Transverse colon (tissue), 4 donors: ENCODE data around the gene TMEM190. TPM values are rescaled to one million over a fixed set of nuclear protein-coding genes. Genes with fewer than 3 reads are reported as not detected.

Experiments used
- DNase-seq: peaks from one replicate; pipeline ENCODE4 v3.0.0-alpha.2; 2019
- H3K27ac ChIP-seq, 4 donors: fragments of 200-600 bp; sonication (generic); 2 replicates each; pipeline ENCODE4 v1.5.1; 2016 to 2018; ENCODE audit warnings: inconsistent platforms in 4 of 4
- H3K27me3 ChIP-seq: fragments of 200-600 bp; sonication (generic); 2 replicates; pipeline ENCODE4 v1.5.1; 2017; ENCODE audit warnings: inconsistent platforms
- H3K36me3 ChIP-seq, 4 donors: fragments of 200-600 bp; sonication (generic); 2 replicates each; pipeline ENCODE4 v1.5.1; 2017 to 2019; ENCODE audit warnings: inconsistent platforms in 4 of 4
- H3K4me1 ChIP-seq, 4 donors: fragments of 200-600 bp; sonication (generic); 2 replicates each; pipeline ENCODE4 v1.5.1; 2017 to 2020; ENCODE audit warnings: inconsistent platforms in 4 of 4
- H3K4me3 ChIP-seq, 4 donors: fragments of 200-600 bp; sonication (generic); 1 replicate in 1 of 4; 2 replicates in 3 of 4; pipeline versions ENCODE4 v1.5.1 to v1.6.1; 2017 to 2019; ENCODE audit warnings: inconsistent platforms in 4 of 4
- H3K9me3 ChIP-seq, 2 donors: fragments of 200-600 bp; sonication (generic); 2 replicates each; pipeline ENCODE4 v1.5.1; 2017 to 2019; ENCODE audit warnings: inconsistent platforms in 2 of 2
- CTCF ChIP-seq, 5 experiments: fragments of 200-600 bp in 3 of 5; fragments of 450-650 bp in 2 of 5; sonication (generic) in 3 of 5; IDR thresholded peaks; 1 replicate in 2 of 5; 2 replicates in 3 of 5; pipeline ENCODE4 v1.5.1; 2016 to 2017; ENCODE audit warnings: antibody characterized with exemption in 5 of 5, inconsistent platforms in 3 of 5, mild to moderate bottlenecking in 2 of 5, moderate library complexity in 1 of 5
- EP300 ChIP-seq: sonication (generic); formaldehyde crosslinking; IDR thresholded peaks from one replicate; pipeline ENCODE4 v1.6.1; 2017; ENCODE audit warnings: antibody characterized with exemption, low read depth
- POLR2A ChIP-seq: fragments of 450-650 bp; IDR thresholded peaks from one replicate; pipeline ENCODE4 v1.6.1; 2016; ENCODE audit warnings: antibody characterized with exemption, mild to moderate bottlenecking, moderate library complexity
- POLR2AphosphoS5 ChIP-seq, 3 donors: sonication (generic); formaldehyde crosslinking; IDR thresholded peaks; one replicate each; pipeline ENCODE4 v1.6.1; 2016; ENCODE audit warnings: antibody characterized with exemption in 3 of 3
- WGBS, 2 donors: methylation state at CpG; one replicate each; pipeline ENCODE4 v1.1.5; 2018; ENCODE audit warnings: low coverage in 1 of 2; 5-methylcytosine and 5-hydroxymethylcytosine counted together
- in situ Hi-C, 4 donors: fragments of 200-750 bp; cut with MboI; loops; one replicate each; pipeline versions ENCODE4 v1.15.0 to v1.15.1; 2017; ENCODE audit warnings: low sequenced_read_pairs in 3 of 4, low pct_ligation_motif_present in 1 of 4, low pct_unique_long_range_greater_than_20kb in 1 of 4
- intact Hi-C: fragments of 100-400 bp; cut with DNase I; formaldehyde crosslinking; loops from one replicate; pipeline ENCODE4 v1.15.1; 2023; ENCODE audit warnings: low total_unique reads
- total RNA-seq, 4 donors: library from RNA; depleted of rRNA; stranded (reverse); fragments of >200 nt; gene quantifications; one replicate each; pipeline ENCODE4 v1.1.0, GENCODE V29; 2016

Gene TMEM190
- total RNA-seq, 4 donors from 2014 or later = not detected

- in situ Hi-C loops (loop anchor here in 1 of 4 donors (25.0 kb wide), 1 partner anchor 90 kb away; the partner anchor contains the start of genes BRSK1 and HSPBP1), intact Hi-C loops (no loop called here)
- no peak for DNase-seq
- Histone ChIP-seq H3K4me1 (peaks cover 0 to 19% (median 7%) of the 10 kb centered on the region in 4 donors), H3K27me3 (peaks cover 41% of the 10 kb centered on the region), H3K27ac (no peak overlapping the region), H3K4me3 (no peak overlapping the region), H3K36me3 (no peaks in the 10 kb centered on the region), H3K9me3 (no peaks in the 10 kb centered on the region)
- TF ChIP-seq EP300 = no peak
- TF ChIP-seq CTCF (IDR thresholded peaks at IDR 0.05) = no peak
- TF ChIP-seq POLR2A = no peak
- no peak for TF ChIP-seq POLR2AphosphoS5 (IDR thresholded peaks at IDR 0.05)
- 48 to 70% methylated on average over 6 to 30 of the region's 43 CpGs for WGBS, 2 donors
These were observed 918 bp downstream of the TMEM190 start for GRCh38 chr19:55377356-55378131.

GRCh38 chr19:55379174-55379573 lies 2.5 kb downstream of the TMEM190 start:
- TF ChIP-seq POLR2A = no peak
- TF ChIP-seq EP300 = no peak
- TF ChIP-seq CTCF (IDR thresholded peaks at IDR 0.05) = no peak
- no peak for TF ChIP-seq POLR2AphosphoS5 (IDR thresholded peaks at IDR 0.05)
- Histone ChIP-seq H3K27ac (no peak overlapping the region), H3K36me3 (no peaks in the 10 kb centered on the region), H3K4me1 (peaks cover under 1 to 20% (median 12%) of the 10 kb centered on the region in 4 donors), H3K9me3 (no peaks in the 10 kb centered on the region), H3K27me3 (peaks cover 25% of the 10 kb centered on the region), H3K4me3 (no peak overlapping the region)
- in situ Hi-C loops = loop anchor here in 1 of 4 donors (25.0 kb wide), 1 partner anchor 92 kb away; the partner anchor contains the start of genes BRSK1 and HSPBP1
- no peak for DNase-seq
- WGBS, 2 donors = 71% methylated on average over 10 of the region's 11 CpGs; no CpG with 5 or more reads in 1 of the 2 donors
- intact Hi-C loops = no loop called here

- Histone ChIP-seq H3K9me3 (no peaks in the 10 kb centered on the region), H3K27ac (no peak overlapping the region), H3K4me1 (peaks cover 14 to 27% (median 25%) of the 10 kb centered on the region in 4 donors), H3K4me3 (no peak overlapping the region), H3K27me3 (no peaks in the 10 kb centered on the region), H3K36me3 (no peaks in the 10 kb centered on the region)
- WGBS, 2 donors = 97 to 100% methylated on average over 4 to 5 of the region's 5 CpGs
- no peak for DNase-seq
- intact Hi-C loops = loop anchor here (1.0 to 10.0 kb wide), 3 partner anchors 69 to 273 kb away; partner anchors contain the start of gene U2AF2
- in situ Hi-C loops = loop anchor here in 1 of 4 donors (25.0 kb wide), 1 partner anchor 95 kb away; the partner anchor contains the start of genes BRSK1 and HSPBP1
- no peak for TF ChIP-seq CTCF (IDR thresholded peaks at IDR 0.05)
- TF ChIP-seq POLR2AphosphoS5 (IDR thresholded peaks at IDR 0.05) = no peak
- no peak for TF ChIP-seq POLR2A
- no peak for TF ChIP-seq EP300
These were observed 5.4 kb downstream of the TMEM190 start for GRCh38 chr19:55382013-55382412.

GRCh38 chr19:55382522-55383054 lies 6.0 kb downstream of the TMEM190 start:
- Histone ChIP-seq H3K9me3 (no peaks in the 10 kb centered on the region), H3K27ac (no peak overlapping the region), H3K27me3 (no peaks in the 10 kb centered on the region), H3K36me3 (no peaks in the 10 kb centered on the region), H3K4me3 (peak overlapping the region in 1 of 4 donors; percentile 74), H3K4me1 (peaks cover 19 to 33% (median 30%) of the 10 kb centered on the region in 4 donors)
- no peak for DNase-seq
- intact Hi-C loops = loop anchor here (1.0 to 10.0 kb wide), 3 partner anchors 69 to 272 kb away; partner anchors contain the start of gene U2AF2
- in situ Hi-C loops = loop anchor here in 1 of 4 donors (25.0 kb wide), 1 partner anchor 95 kb away; the partner anchor contains the start of genes BRSK1 and HSPBP1
- TF ChIP-seq POLR2A (no peak), POLR2AphosphoS5 (IDR thresholded peaks at IDR 0.05) (no peak), CTCF (IDR thresholded peaks at IDR 0.05) (no peak), EP300 (no peak)
- WGBS, 2 donors = 94 to 100% methylated on average over 3 of the region's 3 CpGs
